GM18517 (cell line): ENCODE data around the gene CORO2B.
"Not testable (repeated sequence)": the region's sequence is repeated elsewhere in the genome, so short reads cannot be mapped to it uniquely, and the experiment has no call there.

Experiments
- ATAC-seq: cut with Tn5 transposase; IDR thresholded peaks from one replicate; pipeline ENCODE4 v1.9.1; 2021; ENCODE audit warnings: mild to moderate bottlenecking, moderate library complexity; ENCODE audit not compliant: unreplicated experiment

CORO2B gene

DNA sequence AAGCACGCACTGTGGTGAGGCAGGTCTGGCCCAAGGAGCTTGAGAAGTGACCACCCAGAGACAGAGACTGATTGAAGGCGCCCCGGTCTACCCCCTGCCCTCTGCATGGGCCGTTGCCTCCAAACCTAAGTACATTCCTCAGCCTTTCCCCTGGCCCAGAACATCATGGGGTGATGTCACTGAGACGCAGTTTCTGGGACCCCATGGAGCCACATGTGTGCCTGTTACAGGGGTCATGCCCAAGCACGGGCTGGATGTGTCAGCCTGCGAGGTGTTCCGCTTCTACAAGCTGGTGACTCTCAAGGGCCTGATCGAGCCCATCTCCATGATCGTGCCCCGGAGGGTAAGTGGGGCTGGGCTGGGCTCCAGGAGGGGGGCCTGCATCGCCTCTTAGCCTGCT is 139.7 kb downstream of the CORO2B start:
- ATAC-seq = no peak

- no peak for ATAC-seq
Observed at GRCh38 chr15:68719051-68719450, 140.3 kb downstream of the CORO2B start.

- ATAC-seq = no peak
Observed at GRCh38 chr15:68719672-68720071, 140.9 kb downstream of the CORO2B start.

GRCh38 chr15:68721886-68722285 is 143.1 kb downstream of the CORO2B start:
- no peak for ATAC-seq

DNA sequence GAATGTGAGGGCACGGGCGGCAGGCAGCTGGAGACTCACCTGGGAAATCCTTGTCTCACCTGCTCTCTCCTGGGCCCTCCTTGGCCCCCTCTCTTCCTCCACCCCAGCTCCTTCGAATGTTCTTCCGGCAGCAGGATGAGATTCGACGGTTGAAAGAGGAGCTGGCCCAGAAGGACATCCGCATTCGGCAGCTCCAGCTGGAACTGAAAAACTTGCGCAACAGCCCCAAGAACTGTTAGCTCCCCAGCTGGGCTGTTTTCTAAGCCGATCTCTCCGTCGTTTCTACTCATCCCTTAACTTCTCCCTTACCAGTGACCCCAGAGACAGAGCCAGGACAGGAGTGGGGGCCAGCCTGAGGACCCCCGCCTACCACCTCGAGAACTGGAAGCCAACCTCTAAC is 146.9 kb downstream of the CORO2B start:
- no peak for ATAC-seq

DNA sequence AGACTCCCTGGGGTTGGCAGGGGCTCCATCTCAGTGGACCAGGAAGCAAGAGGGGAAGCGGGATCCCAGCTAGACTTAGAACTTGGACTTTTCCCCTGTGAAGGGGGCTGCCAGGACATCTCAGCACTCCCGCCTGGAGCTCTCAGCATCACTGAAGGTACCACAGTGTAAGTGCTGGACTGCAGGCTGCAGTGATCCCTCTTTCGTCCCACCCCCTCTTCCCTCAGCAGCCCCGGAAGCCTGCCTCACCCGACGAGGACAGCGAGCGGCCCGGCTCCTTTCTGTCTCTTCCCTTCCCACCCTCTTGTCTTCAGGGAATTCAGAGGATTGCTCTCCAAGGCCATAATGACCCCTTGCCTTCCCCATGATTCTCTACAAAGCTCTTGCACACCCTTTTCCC is 147.5 kb downstream of the CORO2B start:
- ATAC-seq = no peak

DNA sequence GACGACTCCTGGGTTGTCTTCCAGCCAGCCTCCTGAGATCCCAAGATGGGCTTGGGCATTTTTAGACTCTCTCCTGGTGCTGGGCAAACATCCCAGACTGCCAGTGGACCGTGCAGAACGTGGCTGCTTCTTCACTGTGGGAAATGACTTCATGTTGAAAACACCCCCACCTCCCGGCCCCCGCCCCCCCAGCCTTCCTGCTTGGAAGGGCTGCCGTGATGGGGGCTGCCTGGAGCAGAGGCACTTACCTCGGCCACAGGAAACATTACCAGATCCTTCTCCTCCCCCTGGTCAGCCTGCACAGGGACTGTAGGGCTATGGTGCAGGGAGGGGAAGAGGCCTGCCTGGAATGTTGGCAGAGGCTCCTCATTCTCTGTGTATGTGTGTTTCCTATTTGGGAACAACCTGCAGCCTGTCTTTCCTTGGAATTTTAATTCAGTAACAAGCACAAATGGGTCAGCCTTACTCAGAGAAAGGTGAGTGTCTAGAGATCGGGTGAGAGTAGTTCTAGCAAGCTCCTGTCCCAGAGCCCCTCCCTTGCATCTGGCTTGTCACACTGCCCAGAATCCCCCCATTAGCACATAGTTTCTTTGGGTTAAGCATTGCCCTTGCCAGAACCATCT is 151.1 kb downstream of the CORO2B start:
- no peak for ATAC-seq

- ATAC-seq = no peak
Observed at GRCh38 chr15:68730471-68730919, 151.7 kb downstream of the CORO2B start.

- ATAC-seq = no peak
Observed at GRCh38 chr15:68730976-68731897, 152.4 kb downstream of the CORO2B start.

DNA sequence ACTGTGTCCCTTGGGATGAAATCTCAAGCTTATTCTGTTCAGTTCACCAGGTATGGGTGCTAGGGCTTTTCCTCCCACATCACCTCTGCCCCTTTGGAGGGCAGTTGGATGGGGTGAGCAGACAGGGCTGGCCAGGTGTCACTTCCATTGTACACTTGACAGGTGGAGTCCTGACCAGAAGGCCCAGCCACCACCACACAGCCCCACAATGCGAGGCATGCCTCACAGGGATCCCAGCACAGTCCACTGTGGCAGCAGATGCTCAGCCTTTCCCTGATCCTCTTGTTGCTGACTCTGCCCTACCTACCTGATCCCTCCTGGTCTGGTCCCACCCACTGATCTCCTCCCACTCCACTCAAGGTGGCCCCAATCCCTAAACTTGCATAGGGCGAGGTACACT is 153.7 kb downstream of the CORO2B start:
- no peak for ATAC-seq

- no peak for ATAC-seq
Observed at GRCh38 chr15:68733666-68734065, 154.9 kb downstream of the CORO2B start.

DNA sequence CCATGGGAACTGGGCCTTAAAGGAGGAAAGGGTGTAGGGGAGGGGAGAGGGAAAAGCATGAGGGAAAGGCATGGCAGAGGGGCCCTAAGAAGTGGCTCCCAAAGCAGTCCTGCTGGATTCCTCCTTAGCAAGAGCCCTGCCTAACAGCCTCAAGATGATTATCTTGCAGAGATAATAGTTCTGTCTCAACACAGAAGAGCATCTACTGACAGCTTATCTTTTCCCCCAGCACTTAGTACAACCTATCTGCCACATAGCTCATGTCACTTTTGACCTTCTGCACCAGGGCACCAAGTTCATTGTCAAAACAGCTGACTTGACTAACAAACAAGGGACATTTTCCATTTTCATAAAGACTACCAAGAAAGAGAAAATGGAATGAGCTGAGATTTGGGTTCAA is 155.6 kb downstream of the CORO2B start:
- no peak for ATAC-seq

DNA sequence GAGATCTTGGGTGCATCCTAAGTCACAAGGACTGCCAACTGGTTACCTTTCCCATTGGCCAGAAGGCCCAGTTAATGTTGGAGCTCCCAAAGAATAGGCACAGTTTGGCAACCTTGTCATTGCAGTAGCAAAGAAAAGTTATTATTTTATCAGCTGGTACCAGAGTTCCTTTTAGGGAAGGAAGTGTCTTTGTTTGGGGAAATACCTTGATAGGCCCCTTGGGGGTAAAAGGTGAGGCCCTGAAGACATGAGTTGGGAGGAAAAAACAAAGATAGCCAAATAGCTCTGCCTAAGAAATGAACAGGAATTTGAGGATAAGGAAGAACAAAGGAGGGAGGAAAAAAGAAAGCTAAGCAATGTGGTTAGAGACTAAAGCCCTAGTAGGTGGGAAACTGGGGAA is 156.1 kb downstream of the CORO2B start:
- no peak for ATAC-seq

GRCh38 chr15:68735610-68736009 is 156.8 kb downstream of the CORO2B start:
- no peak for ATAC-seq

GRCh38 chr15:68739390-68740080 is 160.7 kb downstream of the CORO2B start:
- no peak for ATAC-seq

DNA sequence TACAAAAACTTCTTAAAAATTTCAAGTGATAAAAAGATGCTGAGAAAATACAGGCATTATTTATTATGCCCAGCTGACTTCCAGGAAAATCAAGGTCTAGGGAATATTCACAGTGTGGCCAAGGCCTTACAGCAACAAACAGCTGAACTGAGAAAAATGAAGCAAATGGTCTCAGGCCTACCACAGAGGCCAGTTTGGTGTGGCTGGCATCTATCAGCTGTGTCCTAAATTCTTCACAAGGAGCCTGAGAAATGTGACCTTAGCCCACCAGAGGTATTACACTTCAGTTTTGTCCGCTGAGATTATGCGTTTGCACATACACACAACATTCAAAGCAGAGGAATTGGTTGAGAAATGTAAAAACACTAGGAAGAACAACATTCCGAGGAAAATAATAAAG is 164.5 kb downstream of the CORO2B start:
- ATAC-seq = no peak

- no peak for ATAC-seq
Observed at GRCh38 chr15:68749365-68749764, 170.6 kb downstream of the CORO2B start.

- ATAC-seq = no peak
Observed at GRCh38 chr15:68749793-68750192, 171.0 kb downstream of the CORO2B start.

GRCh38 chr15:68751622-68752021 is 172.8 kb downstream of the CORO2B start:
- ATAC-seq = no peak

DNA sequence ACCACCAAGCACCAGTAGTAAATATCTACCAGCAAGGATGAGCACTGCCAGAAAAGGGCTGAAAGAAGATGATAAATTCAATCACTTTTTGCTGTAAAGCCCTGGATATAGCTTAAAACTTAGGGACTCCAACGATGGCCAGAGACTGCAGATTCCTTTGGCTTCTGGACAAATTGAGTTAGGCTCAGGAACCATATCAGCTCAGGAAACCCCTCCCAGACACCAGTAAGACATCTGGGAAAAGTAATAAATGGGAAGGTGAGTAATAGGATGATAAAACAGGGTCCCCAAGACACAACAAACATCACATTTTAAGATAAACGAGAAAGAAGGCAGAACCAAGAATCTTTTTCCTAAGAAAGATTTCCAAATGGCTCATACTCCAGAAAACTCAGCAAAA is 176.9 kb downstream of the CORO2B start:
- ATAC-seq = no peak

DNA sequence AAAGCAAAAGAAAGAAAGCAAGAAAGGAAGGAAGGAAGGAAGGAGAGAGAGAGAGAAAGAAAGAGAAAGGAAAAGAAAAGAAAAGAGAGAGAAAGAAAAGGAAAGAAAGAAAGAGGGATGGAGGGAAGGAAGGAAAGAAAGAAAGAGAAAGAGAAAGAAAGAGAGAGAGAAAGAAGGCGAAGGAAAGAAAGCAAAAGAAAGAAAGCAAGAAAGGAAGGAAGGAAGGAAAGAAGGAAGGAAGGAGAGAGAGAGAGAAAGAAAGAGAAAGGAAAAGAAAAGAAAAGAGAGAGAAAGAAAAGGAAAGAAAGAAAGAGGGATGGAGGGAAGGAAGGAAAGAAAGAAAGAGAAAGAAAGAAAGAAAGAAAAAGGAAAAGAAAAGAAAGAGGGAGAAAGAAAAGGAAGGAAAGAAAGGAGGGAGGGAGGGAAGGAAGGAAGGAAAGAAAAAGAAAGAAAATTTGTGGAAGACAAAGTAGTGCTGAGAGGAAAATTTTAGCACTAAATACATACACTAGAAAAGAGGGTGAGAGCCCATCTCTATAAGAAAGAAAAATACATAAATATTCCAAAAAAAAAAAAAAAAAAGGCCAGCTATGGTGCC is 181.3 kb downstream of the CORO2B start:
- ATAC-seq = not testable (repeated sequence)
